Measurements from ENCODE around the gene ITPRIP.

DNA sequence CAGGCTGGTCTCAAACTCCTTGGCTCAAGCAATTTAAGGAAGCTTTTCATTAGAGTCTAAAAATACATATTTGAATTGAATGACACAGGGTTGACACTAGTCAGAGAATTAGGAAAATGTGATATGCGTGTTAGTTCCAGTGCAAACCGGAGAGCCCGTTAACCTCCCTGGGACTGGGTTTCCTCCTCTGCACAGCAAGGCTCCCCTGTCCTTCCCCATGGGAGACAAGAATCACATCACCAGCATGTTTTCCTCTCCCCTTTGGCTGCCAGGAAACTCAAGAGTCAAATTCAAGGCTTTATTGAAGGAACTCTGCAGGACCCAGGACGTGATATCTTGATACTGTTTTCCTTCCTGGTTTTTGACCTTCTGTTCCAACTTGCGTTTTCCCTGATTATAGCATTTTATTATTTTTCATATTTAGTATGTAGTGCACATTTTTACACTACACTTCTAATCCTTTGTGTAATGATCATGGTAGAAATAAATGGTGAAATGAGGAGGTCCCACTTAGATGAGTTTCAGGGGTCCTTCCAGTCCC lies 44.4 kb downstream of the ITPRIP start:
- TF ChIP-seq, protein P1, sequence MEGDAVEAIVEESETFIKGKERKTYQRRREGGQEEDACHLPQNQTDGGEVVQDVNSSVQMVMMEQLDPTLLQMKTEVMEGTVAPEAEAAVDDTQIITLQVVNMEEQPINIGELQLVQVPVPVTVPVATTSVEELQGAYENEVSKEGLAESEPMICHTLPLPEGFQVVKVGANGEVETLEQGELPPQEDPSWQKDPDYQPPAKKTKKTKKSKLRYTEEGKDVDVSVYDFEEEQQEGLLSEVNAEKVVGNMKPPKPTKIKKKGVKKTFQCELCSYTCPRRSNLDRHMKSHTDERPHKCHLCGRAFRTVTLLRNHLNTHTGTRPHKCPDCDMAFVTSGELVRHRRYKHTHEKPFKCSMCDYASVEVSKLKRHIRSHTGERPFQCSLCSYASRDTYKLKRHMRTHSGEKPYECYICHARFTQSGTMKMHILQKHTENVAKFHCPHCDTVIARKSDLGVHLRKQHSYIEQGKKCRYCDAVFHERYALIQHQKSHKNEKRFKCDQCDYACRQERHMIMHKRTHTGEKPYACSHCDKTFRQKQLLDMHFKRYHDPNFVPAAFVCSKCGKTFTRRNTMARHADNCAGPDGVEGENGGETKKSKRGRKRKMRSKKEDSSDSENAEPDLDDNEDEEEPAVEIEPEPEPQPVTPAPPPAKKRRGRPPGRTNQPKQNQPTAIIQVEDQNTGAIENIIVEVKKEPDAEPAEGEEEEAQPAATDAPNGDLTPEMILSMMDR (IDR thresholded peaks at IDR 0.05 in 2 of 3, conservative IDR thresholded peaks at IDR 0.05 in 1 of 3; ENCODE audit: borderline replicate concordance in 1 of 3, insufficient read depth in 1 of 3, low read depth in 2 of 3, low read length in 2 of 3), result no peak
- no peak for TF ChIP-seq EZH2 (IDR thresholded peaks at IDR 0.05)
- TF ChIP-seq, protein P2, sequence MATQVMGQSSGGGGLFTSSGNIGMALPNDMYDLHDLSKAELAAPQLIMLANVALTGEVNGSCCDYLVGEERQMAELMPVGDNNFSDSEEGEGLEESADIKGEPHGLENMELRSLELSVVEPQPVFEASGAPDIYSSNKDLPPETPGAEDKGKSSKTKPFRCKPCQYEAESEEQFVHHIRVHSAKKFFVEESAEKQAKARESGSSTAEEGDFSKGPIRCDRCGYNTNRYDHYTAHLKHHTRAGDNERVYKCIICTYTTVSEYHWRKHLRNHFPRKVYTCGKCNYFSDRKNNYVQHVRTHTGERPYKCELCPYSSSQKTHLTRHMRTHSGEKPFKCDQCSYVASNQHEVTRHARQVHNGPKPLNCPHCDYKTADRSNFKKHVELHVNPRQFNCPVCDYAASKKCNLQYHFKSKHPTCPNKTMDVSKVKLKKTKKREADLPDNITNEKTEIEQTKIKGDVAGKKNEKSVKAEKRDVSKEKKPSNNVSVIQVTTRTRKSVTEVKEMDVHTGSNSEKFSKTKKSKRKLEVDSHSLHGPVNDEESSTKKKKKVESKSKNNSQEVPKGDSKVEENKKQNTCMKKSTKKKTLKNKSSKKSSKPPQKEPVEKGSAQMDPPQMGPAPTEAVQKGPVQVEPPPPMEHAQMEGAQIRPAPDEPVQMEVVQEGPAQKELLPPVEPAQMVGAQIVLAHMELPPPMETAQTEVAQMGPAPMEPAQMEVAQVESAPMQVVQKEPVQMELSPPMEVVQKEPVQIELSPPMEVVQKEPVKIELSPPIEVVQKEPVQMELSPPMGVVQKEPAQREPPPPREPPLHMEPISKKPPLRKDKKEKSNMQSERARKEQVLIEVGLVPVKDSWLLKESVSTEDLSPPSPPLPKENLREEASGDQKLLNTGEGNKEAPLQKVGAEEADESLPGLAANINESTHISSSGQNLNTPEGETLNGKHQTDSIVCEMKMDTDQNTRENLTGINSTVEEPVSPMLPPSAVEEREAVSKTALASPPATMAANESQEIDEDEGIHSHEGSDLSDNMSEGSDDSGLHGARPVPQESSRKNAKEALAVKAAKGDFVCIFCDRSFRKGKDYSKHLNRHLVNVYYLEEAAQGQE (IDR thresholded peaks at IDR 0.05; ENCODE audit: low read depth), result no peak
- TF ChIP-seq, protein P3, sequence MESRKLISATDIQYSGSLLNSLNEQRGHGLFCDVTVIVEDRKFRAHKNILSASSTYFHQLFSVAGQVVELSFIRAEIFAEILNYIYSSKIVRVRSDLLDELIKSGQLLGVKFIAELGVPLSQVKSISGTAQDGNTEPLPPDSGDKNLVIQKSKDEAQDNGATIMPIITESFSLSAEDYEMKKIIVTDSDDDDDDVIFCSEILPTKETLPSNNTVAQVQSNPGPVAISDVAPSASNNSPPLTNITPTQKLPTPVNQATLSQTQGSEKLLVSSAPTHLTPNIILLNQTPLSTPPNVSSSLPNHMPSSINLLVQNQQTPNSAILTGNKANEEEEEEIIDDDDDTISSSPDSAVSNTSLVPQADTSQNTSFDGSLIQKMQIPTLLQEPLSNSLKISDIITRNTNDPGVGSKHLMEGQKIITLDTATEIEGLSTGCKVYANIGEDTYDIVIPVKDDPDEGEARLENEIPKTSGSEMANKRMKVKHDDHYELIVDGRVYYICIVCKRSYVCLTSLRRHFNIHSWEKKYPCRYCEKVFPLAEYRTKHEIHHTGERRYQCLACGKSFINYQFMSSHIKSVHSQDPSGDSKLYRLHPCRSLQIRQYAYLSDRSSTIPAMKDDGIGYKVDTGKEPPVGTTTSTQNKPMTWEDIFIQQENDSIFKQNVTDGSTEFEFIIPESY (IDR thresholded peaks at IDR 0.05; ENCODE audit: extremely low read depth, insufficient replicate concordance, low read length), result no peak
- TF ChIP-seq POLR2AphosphoS5 (IDR thresholded peaks at IDR 0.05; ENCODE audit: low read depth, low read length), result no peak
- TF ChIP-seq ZNF274 (IDR thresholded peaks at IDR 0.05; ENCODE audit: low read depth, low read length), result no peak
- TF ChIP-seq POLR2A (IDR thresholded peaks at IDR 0.05; ENCODE audit: borderline replicate concordance, extremely low read depth, insufficient read depth, insufficient read length), result no peak
- TF ChIP-seq EZH2phosphoT487 (IDR thresholded peaks at IDR 0.05; ENCODE audit: borderline replicate concordance), result no peak
- TF ChIP-seq YY1 (IDR thresholded peaks at IDR 0.05; ENCODE audit: extremely low read depth, insufficient replicate concordance, low read depth, low read length), result no peak

Measured in HCT116 (cell line).